Stimulated activated CD8-positive, alpha-beta memory T cell treated with anti-CD3 and anti-CD28 coated beads, Interleukin-4, amount 100 ng/mL, for 48 hours (primary cell): ENCODE measurements around the gene FGFRL1.

Experiments used
- DNase-seq: peaks from one replicate; pipeline ENCODE4 v3.0.0-alpha.2; 2020

Gene FGFRL1

GRCh38 chr4:1055721-1056590 lies 44.5 kb downstream of the FGFRL1 start:
- DNase-seq, result peak; percentile 83

- DNase-seq, result no peak
Measured at GRCh38 chr4:1056671-1057402, 45.4 kb downstream of the FGFRL1 start.

GRCh38 chr4:1057403-1057745 lies 45.9 kb downstream of the FGFRL1 start:
- no peak for DNase-seq

GRCh38 chr4:1058198-1058996 lies 47.0 kb downstream of the FGFRL1 start:
- no peak for DNase-seq

GRCh38 chr4:1058997-1059665 lies 47.7 kb downstream of the FGFRL1 start:
- no peak for DNase-seq

GRCh38 chr4:1060121-1060520 lies 48.7 kb downstream of the FGFRL1 start:
- no peak for DNase-seq

- no peak for DNase-seq
Measured at GRCh38 chr4:1060621-1061020, 49.2 kb downstream of the FGFRL1 start.

- no peak for DNase-seq
Measured at GRCh38 chr4:1061056-1061700, 49.8 kb downstream of the FGFRL1 start.

- DNase-seq, result no peak
Measured at GRCh38 chr4:1061760-1062159, 50.3 kb downstream of the FGFRL1 start.

- no peak for DNase-seq
Measured at GRCh38 chr4:1062419-1062818, 51.0 kb downstream of the FGFRL1 start.

GRCh38 chr4:1065732-1066131 lies 54.3 kb downstream of the FGFRL1 start:
- DNase-seq, result no peak

- DNase-seq, result no peak
Measured at GRCh38 chr4:1069394-1069793, 58.0 kb downstream of the FGFRL1 start.

- peak; percentile 65 for DNase-seq
Measured at GRCh38 chr4:1072830-1073446, 61.5 kb downstream of the FGFRL1 start.

- no peak for DNase-seq
Measured at GRCh38 chr4:1074077-1074476, 62.7 kb downstream of the FGFRL1 start.

GRCh38 chr4:1075225-1075624 lies 63.8 kb downstream of the FGFRL1 start:
- DNase-seq, result no peak

- DNase-seq, result no peak
Measured at GRCh38 chr4:1075809-1076699, 64.6 kb downstream of the FGFRL1 start.
